Measurements from ENCODE around the gene MYO9B.
"Not testable (repeated sequence)": the region's sequence is repeated elsewhere in the genome, so short reads cannot be mapped to it uniquely, and the experiment has no call there.

MYO9B gene

GRCh38 chr19:17156947-17157302 lies 81.3 kb downstream of the MYO9B start:
- peaks cover 6% of the 10 kb centered on the region for H3K4me1 Mint-ChIP-seq
- DNase-seq (ENCODE audit: low spot score in 2 of 2) = no peak
- no peaks in the 10 kb centered on the region for H3K9me3 Mint-ChIP-seq
- no peaks in the 10 kb centered on the region for H3K36me3 Mint-ChIP-seq
- ATAC-seq = no peak
- no peak overlapping the region for H3K4me3 Mint-ChIP-seq
- H3K27ac Mint-ChIP-seq = no peak overlapping the region

GRCh38 chr19:17158584-17158983 lies 83.0 kb downstream of the MYO9B start:
- H3K27ac Mint-ChIP-seq = no peak overlapping the region
- no peak overlapping the region for H3K4me3 Mint-ChIP-seq
- DNase-seq (ENCODE audit: low spot score in 2 of 2) = no peak
- peaks cover 6% of the 10 kb centered on the region for H3K4me1 Mint-ChIP-seq
- ATAC-seq = no peak
- no peaks in the 10 kb centered on the region for H3K9me3 Mint-ChIP-seq
- H3K36me3 Mint-ChIP-seq = no peaks in the 10 kb centered on the region

GRCh38 chr19:17159466-17160393 lies 84.2 kb downstream of the MYO9B start:
- DNase-seq (ENCODE audit: low spot score in 2 of 2) = no peak
- H3K36me3 Mint-ChIP-seq = no peaks in the 10 kb centered on the region
- no peak overlapping the region for H3K4me3 Mint-ChIP-seq
- H3K4me1 Mint-ChIP-seq = peaks cover 6% of the 10 kb centered on the region
- no peaks in the 10 kb centered on the region for H3K9me3 Mint-ChIP-seq
- H3K27ac Mint-ChIP-seq = peak overlapping the region; percentile 52
- no peak for ATAC-seq

- Mint-ChIP-seq H3K27ac (no peak overlapping the region), H3K36me3 (no peaks in the 10 kb centered on the region), H3K9me3 (no peaks in the 10 kb centered on the region), H3K4me1 (peaks cover 6% of the 10 kb centered on the region), H3K4me3 (no peak overlapping the region)
- ATAC-seq (peak; percentile 85), DNase-seq (ENCODE audit: low spot score in 2 of 2) (peak in 1 of 2 donors; percentile 54)
These were observed 85.3 kb downstream of the MYO9B start for GRCh38 chr19:17160908-17161307.

- not testable (repeated sequence) for ATAC-seq; H3K36me3 Mint-ChIP-seq; H3K4me1 Mint-ChIP-seq; DNase-seq (ENCODE audit: low spot score in 2 of 2); H3K4me3 Mint-ChIP-seq; H3K9me3 Mint-ChIP-seq; H3K27ac Mint-ChIP-seq
These were observed 86.6 kb downstream of the MYO9B start for GRCh38 chr19:17162131-17162530.

GRCh38 chr19:17162580-17162979 lies 87.0 kb downstream of the MYO9B start:
- Mint-ChIP-seq H3K36me3 (no peaks in the 10 kb centered on the region), H3K27ac (no peak overlapping the region), H3K4me1 (peaks cover 6% of the 10 kb centered on the region), H3K4me3 (no peak overlapping the region), H3K9me3 (no peaks in the 10 kb centered on the region)
- DNase-seq (ENCODE audit: low spot score in 2 of 2) = no peak
- no peak for ATAC-seq

- ATAC-seq (no peak), DNase-seq (ENCODE audit: low spot score in 2 of 2) (no peak)
- no peaks in the 10 kb centered on the region for H3K9me3 Mint-ChIP-seq
- no peak overlapping the region for H3K4me3 Mint-ChIP-seq
- H3K27ac Mint-ChIP-seq = no peak overlapping the region
- no peaks in the 10 kb centered on the region for H3K36me3 Mint-ChIP-seq
- peaks cover 6% of the 10 kb centered on the region for H3K4me1 Mint-ChIP-seq
These were observed 88.1 kb downstream of the MYO9B start for GRCh38 chr19:17163652-17164051.

- Mint-ChIP-seq H3K27ac (no peak overlapping the region), H3K9me3 (no peaks in the 10 kb centered on the region), H3K4me3 (no peak overlapping the region), H3K4me1 (peaks cover 6% of the 10 kb centered on the region), H3K36me3 (no peaks in the 10 kb centered on the region)
- ATAC-seq (no peak), DNase-seq (ENCODE audit: low spot score in 2 of 2) (no peak)
These were observed 89.1 kb downstream of the MYO9B start for GRCh38 chr19:17164639-17165038.

- Mint-ChIP-seq H3K4me3 (no peak overlapping the region), H3K27ac (no peak overlapping the region), H3K9me3 (no peaks in the 10 kb centered on the region), H3K4me1 (no peaks in the 10 kb centered on the region), H3K36me3 (no peaks in the 10 kb centered on the region)
- ATAC-seq (no peak), DNase-seq (ENCODE audit: low spot score in 2 of 2) (no peak)
These were observed 90.1 kb downstream of the MYO9B start for GRCh38 chr19:17165715-17166114.

GRCh38 chr19:17170538-17171297 lies 95.1 kb downstream of the MYO9B start:
- ATAC-seq (peak; percentile 39), DNase-seq (ENCODE audit: low spot score in 2 of 2) (no peak)
- Mint-ChIP-seq H3K4me3 (no peak overlapping the region), H3K9me3 (no peaks in the 10 kb centered on the region), H3K36me3 (no peaks in the 10 kb centered on the region), H3K27ac (peak overlapping the region; percentile 77), H3K4me1 (peaks cover 9% of the 10 kb centered on the region)

GRCh38 chr19:17171874-17172273 lies 96.3 kb downstream of the MYO9B start:
- Mint-ChIP-seq H3K36me3 (no peaks in the 10 kb centered on the region), H3K27ac (peak overlapping the region; percentile 77), H3K4me3 (no peak overlapping the region), H3K9me3 (no peaks in the 10 kb centered on the region), H3K4me1 (peaks cover 9% of the 10 kb centered on the region)
- ATAC-seq (no peak), DNase-seq (ENCODE audit: low spot score in 2 of 2) (no peak)

GRCh38 chr19:17172624-17173345 lies 97.2 kb downstream of the MYO9B start:
- Mint-ChIP-seq H3K4me1 (peaks cover 9% of the 10 kb centered on the region), H3K9me3 (no peaks in the 10 kb centered on the region), H3K27ac (peak overlapping the region; percentile 93), H3K4me3 (no peak overlapping the region), H3K36me3 (no peaks in the 10 kb centered on the region)
- no peak for ATAC-seq
- no peak for DNase-seq (ENCODE audit: low spot score in 2 of 2)

GRCh38 chr19:17178291-17178690 lies 102.7 kb downstream of the MYO9B start:
- ATAC-seq (no peak), DNase-seq (ENCODE audit: low spot score in 2 of 2) (no peak)
- Mint-ChIP-seq H3K4me1 (peaks cover 17% of the 10 kb centered on the region), H3K4me3 (no peak overlapping the region), H3K36me3 (no peaks in the 10 kb centered on the region), H3K9me3 (no peaks in the 10 kb centered on the region), H3K27ac (no peak overlapping the region)

- Mint-ChIP-seq H3K36me3 (no peaks in the 10 kb centered on the region), H3K4me1 (peaks cover 28% of the 10 kb centered on the region), H3K4me3 (no peak overlapping the region), H3K27ac (peak overlapping the region; percentile 56), H3K9me3 (no peaks in the 10 kb centered on the region)
- DNase-seq (ENCODE audit: low spot score in 2 of 2) (no peak), ATAC-seq (no peak)
These were observed 105.6 kb downstream of the MYO9B start for GRCh38 chr19:17180997-17181702.

GRCh38 chr19:17183271-17183761 lies 107.7 kb downstream of the MYO9B start:
- ATAC-seq (peak; percentile 58), DNase-seq (ENCODE audit: low spot score in 2 of 2) (peak; percentile 14 to 66)
- H3K27ac Mint-ChIP-seq = peak overlapping the region; percentile 98
- peak overlapping the region; percentile 84 for H3K4me3 Mint-ChIP-seq
- H3K36me3 Mint-ChIP-seq = no peaks in the 10 kb centered on the region
- H3K9me3 Mint-ChIP-seq = no peaks in the 10 kb centered on the region
- peaks cover 38% of the 10 kb centered on the region for H3K4me1 Mint-ChIP-seq

Data from stimulated activated effector memory CD8-positive, alpha-beta T cell treated with anti-CD3 and anti-CD28 coated beads, Interleukin-12 subunit alpha, Interleukin-12 subunit beta, amount 100 ng/mL, for 72 hours (primary cell).